ENCODE measurements around the gene SUSD4. TPM values are rescaled to one million over a fixed set of nuclear protein-coding genes. Genes with fewer than 3 reads are reported as not detected.

The SUSD4 gene
- total and polyA plus RNA-seq, 2 of the 8 experiments (the other 6 are each of a cell fraction or from before 2014, with no cell fraction given) = 3.9 to 5.2 TPM

DNA sequence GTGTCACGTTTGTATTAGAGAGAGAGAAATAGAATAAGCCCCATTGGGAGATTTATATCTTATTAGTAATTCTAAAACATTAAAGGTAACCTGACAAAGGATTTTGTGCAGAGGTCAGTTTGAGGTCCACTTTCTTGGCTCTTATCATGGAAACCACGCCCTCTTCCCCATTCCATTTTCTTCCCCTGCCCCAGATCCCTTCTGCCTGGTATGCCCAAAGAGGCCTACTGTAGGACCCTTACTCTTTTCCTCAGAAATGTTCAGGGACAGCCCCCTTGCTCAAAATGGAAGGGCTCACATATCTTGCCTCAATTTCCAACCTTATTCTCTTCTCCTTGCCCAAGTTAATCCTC lies 38.8 kb upstream of the SUSD4 start:
- Histone ChIP-seq H2BK120ac (replicated peaks; ENCODE audit: low read depth, low read length) (no peak overlapping the region), H2BK20ac (ENCODE audit: low read length) (no peak overlapping the region), H2BK5ac (ENCODE audit: low read depth, low read length) (no peak overlapping the region), H4K5ac (ENCODE audit: insufficient read length, low read depth, low read length) (no peak overlapping the region), H3K36me3 (ENCODE audit: control insufficient read depth in 2 of 4, insufficient read depth in 4 of 4, low read length in 3 of 4) (no peaks in the 10 kb centered on the region), H3K9me3 (ENCODE audit: insufficient read depth in 2 of 2, low read depth in 1 of 2, low read length in 1 of 2) (no peaks in the 10 kb centered on the region), H3K79me2 (ENCODE audit: control insufficient read depth in 1 of 2, insufficient read depth in 2 of 2, low read length in 2 of 2) (no peaks in the 10 kb centered on the region), H3K79me1 (ENCODE audit: low read depth, low read length) (no peaks in the 10 kb centered on the region), H4K20me1 (replicated peaks in 1 of 2; ENCODE audit: control insufficient read depth in 1 of 2, insufficient read depth in 2 of 2, low read length in 2 of 2) (no peaks in the 10 kb centered on the region), H3K18ac (ENCODE audit: extremely low read depth, low read length) (no peak overlapping the region), H3K4me2 (ENCODE audit: insufficient read depth in 1 of 2, low read depth in 2 of 2, low read length in 2 of 2) (no peak overlapping the region), H2AFZ (ENCODE audit: low read length) (no peak overlapping the region), H3K4me1 (replicated peaks in 1 of 4; ENCODE audit: control insufficient read depth in 3 of 4, insufficient read depth in 4 of 4, low read length in 3 of 4) (no peaks in the 10 kb centered on the region), H3K27me3 (replicated peaks in 1 of 4; ENCODE audit: control insufficient read depth in 3 of 4, extremely low read depth in 1 of 4, insufficient read depth in 3 of 4, low read length in 3 of 4) (no peaks in the 10 kb centered on the region), H2BK15ac (ENCODE audit: low read length) (no peak overlapping the region), H3K14ac (ENCODE audit: insufficient read length) (no peak overlapping the region), H4K91ac (replicated peaks; ENCODE audit: insufficient read length, low read length) (no peak overlapping the region), H4K8ac (ENCODE audit: extremely low read depth, insufficient read depth, low read length) (no peak overlapping the region), H2AK5ac (ENCODE audit: low read depth, low read length) (no peak overlapping the region), H3K4me3 (ENCODE audit: extremely low read depth in 1 of 4, insufficient read depth in 2 of 4, low read depth in 3 of 4, low read length in 4 of 4) (no peak overlapping the region), H3K9ac (replicated peaks in 1 of 4; ENCODE audit: extremely low read depth in 1 of 4, low read depth in 3 of 4, low read length in 3 of 4) (no peak overlapping the region), H3K27ac (ENCODE audit: low read depth, low read length) (no peak overlapping the region), H2BK12ac (ENCODE audit: low read depth, low read length) (no peak overlapping the region), H3K23me2 (ENCODE audit: low read depth, low read length) (no peaks in the 10 kb centered on the region), H3K56ac (replicated peaks; ENCODE audit: insufficient read length, low read depth, low read length) (no peak overlapping the region), H3K4ac (replicated peaks; ENCODE audit: insufficient read length, low read depth, low read length) (no peak overlapping the region), H3K23ac (ENCODE audit: insufficient read length) (no peak overlapping the region)
- POLR2A ChIA-PET (ENCODE audit: partially characterized antibody) = no interaction called here
- FAIRE-seq (no peak), DNase-seq (ENCODE audit: low read depth in 1 of 2, low spot score in 2 of 2) (no peak)
- 87% methylated on average over 2 of the region's 2 CpGs; no CpG with 5 or more reads in 1 of the 2 experiments for WGBS, 2 experiments (ENCODE audit: extremely low coverage in 1 of 2, insufficient coverage in 1 of 2, insufficient read length in 1 of 2, insufficient replicate concordance in 2 of 2, low coverage in 1 of 2, low lambda C conversion rate in 2 of 2, missing lambda C conversion rate in 1 of 2)
- CTCF ChIA-PET (ENCODE audit: partially characterized antibody) = interaction anchor here (1.0 kb wide), 1 partner anchor 11 kb away, joined by 3 read pairs; no protein-coding TSS in a partner anchor
- no peak for TF ChIP-seq POLR2A (IDR thresholded peaks at IDR 0.05; ENCODE audit: control extremely low read depth in 1 of 2, low read depth in 2 of 2, low read length in 2 of 2)
- no peak for TF ChIP-seq SIRT6 (IDR thresholded peaks at IDR 0.05; ENCODE audit: low read length)

Data from H1 (cell line).